Spleen (tissue), 11 donors: ENCODE measurements around the gene ATXN1. TPM values are rescaled to one million over a fixed set of nuclear protein-coding genes. Genes with fewer than 3 reads are reported as not detected.
A peak's percentile ranks its signal among the peaks of the same experiment; 100 is the strongest.

Experiments
- DNase-seq: peaks from one replicate; pipeline ENCODE4 v3.0.0-alpha.2; 2020
- H3K27ac ChIP-seq, 8 donors: fragments of 200-600 bp; sonication (generic) in 7 of 8; 1 replicate in 4 of 8; 2 replicates in 4 of 8; pipeline versions ENCODE4 v1.5.0 to v1.8.0; 2016 to 2021; ENCODE audit warnings: inconsistent platforms in 4 of 8, mild to moderate bottlenecking in 4 of 8, moderate library complexity in 1 of 8
- H3K27me3 ChIP-seq, 7 donors: fragments of 200-600 bp; sonication (generic) in 6 of 7; replicated peaks in 1 of 7; 1 replicate in 4 of 7; 2 replicates in 3 of 7; pipeline versions ENCODE4 v1.5.0 to v1.8.0; 2016 to 2021; ENCODE audit warnings: inconsistent platforms in 3 of 7, mild to moderate bottlenecking in 1 of 7
- H3K36me3 ChIP-seq, 6 donors: fragments of 200-600 bp; sonication (generic) in 5 of 6; 1 replicate in 4 of 6; 2 replicates in 2 of 6; pipeline versions ENCODE4 v1.5.0 to v1.8.0; 2016 to 2021; ENCODE audit warnings: inconsistent platforms in 2 of 6
- H3K4me1 ChIP-seq, 6 donors: fragments of 200-600 bp; sonication (generic) in 5 of 6; 1 replicate in 3 of 6; 2 replicates in 3 of 6; pipeline versions ENCODE4 v1.5.0 to v1.8.0; 2016 to 2021; ENCODE audit warnings: inconsistent platforms in 3 of 6
- H3K4me3 ChIP-seq, 8 donors: fragments of 200-600 bp; sonication (generic) in 7 of 8; 1 replicate in 4 of 8; 2 replicates in 4 of 8; pipeline versions ENCODE4 v1.5.0 to v1.8.0; 2016 to 2021; ENCODE audit warnings: inconsistent platforms in 4 of 8, mild to moderate bottlenecking in 4 of 8, moderate library complexity in 2 of 8
- H3K9me3 ChIP-seq, 8 donors: fragments of 200-600 bp; sonication (generic) in 7 of 8; 1 replicate in 4 of 8; 2 replicates in 4 of 8; pipeline versions ENCODE4 v1.5.0 to v1.8.0; 2016 to 2021; ENCODE audit warnings: inconsistent platforms in 4 of 8
- POLR2A ChIP-seq, 3 donors: fragments of 450-650 bp; IDR thresholded peaks; one replicate each; pipeline ENCODE4 v1.5.1; 2017; ENCODE audit warnings: antibody characterized with exemption in 3 of 3, mild to moderate bottlenecking in 1 of 3
- POLR2AphosphoS5 ChIP-seq, 3 donors: sonication (generic); formaldehyde crosslinking; IDR thresholded peaks; one replicate each; pipeline ENCODE4 v1.5.1; 2017; ENCODE audit warnings: antibody characterized with exemption in 3 of 3
- WGBS, 5 donors: extraction: QIAGEN DNeasy Blood & Tissue Kit in 3 of 5; methylation state at CpG; one replicate each; pipeline versions ENCODE4 v1.1.5 to v1.1.7; 2013 to 2018; 5-methylcytosine and 5-hydroxymethylcytosine counted together
- intact Hi-C: fragments of 100-400 bp; cut with DNase I; formaldehyde crosslinking; loops from one replicate; pipeline ENCODE4 v1.15.0; 2023; ENCODE audit warnings: low total_unique reads
- polyA plus RNA-seq, 3 donors: library from polyadenylated mRNA; stranded (reverse); fragments of 200-250 nt; gene quantifications; one replicate each; pipeline ENCODE4 v1.2.1, GENCODE V29; 2013
- total RNA-seq, 7 donors: library from RNA; depleted of rRNA in 3 of 7; stranded (reverse); fragments of >200 nt in 3 of 7; fragmentation: NEBNext Ultra II Directional in 4 of 7; extraction: Animal tissue kit (Norgen Biotek cat#: 25700) in 4 of 7; gene quantifications; one replicate each; pipeline versions ENCODE4 v1.1.0 to v1.2.1, GENCODE V29; 2016 to 2021
- TF ChIP-seq, protein P1 (sequence below), 11 experiments: fragments of 200-600 bp in 7 of 11; fragments of 450-650 bp in 4 of 11; sonication (generic) in 4 of 11; IDR thresholded peaks in 8 of 11; conservative IDR thresholded peaks in 3 of 11; 1 replicate in 7 of 11; 2 replicates in 4 of 11; pipeline versions ENCODE4 v1.4.0 to v1.8.0; 2016 to 2021; ENCODE audit warnings: antibody characterized with exemption in 11 of 11, inconsistent platforms in 4 of 11, mild to moderate bottlenecking in 1 of 11
- donor health status: healthy with polysubstance abuse.
- donor health status: DM: no; HTN: no; CAD: no; lungs with moderate emphysema.
- donor health status: DM: no; HTN: no; CAD: no.
- donor health status: Bipolar disorder and iron deficiency.
- donor health status: healthy.
- donor health status: DM: no; HTN: no; CAD: no.
- donor health status: DM: yes; HTN: yes; CAD: no.

The ATXN1 gene
- total and polyA plus RNA-seq, 10 donors = 3.5 to 123 (median 73.9) TPM

- no peaks in the 10 kb centered on the region for H3K27me3 ChIP-seq
- 90 to 96% (median 95%) methylated on average over 7 of the region's 7 CpGs for WGBS, 5 donors
- no peaks in the 10 kb centered on the region for H3K9me3 ChIP-seq
- peak overlapping the region in 1 of 8 donors; percentile 21 for H3K27ac ChIP-seq
- no peak for DNase-seq
- no peak overlapping the region for H3K4me3 ChIP-seq
- peaks cover 0 to 47% (median 40%) of the 10 kb centered on the region in 6 donors for H3K4me1 ChIP-seq
- intact Hi-C loops = no loop called here
- H3K36me3 ChIP-seq = peaks cover 0 to 51% (median 23%) of the 10 kb centered on the region in 6 donors
- TF ChIP-seq POLR2AphosphoS5 (IDR thresholded peaks at IDR 0.05) (no peak), POLR2A (IDR thresholded peaks at IDR 0.05) (no peak)
- TF ChIP-seq, protein P1, sequence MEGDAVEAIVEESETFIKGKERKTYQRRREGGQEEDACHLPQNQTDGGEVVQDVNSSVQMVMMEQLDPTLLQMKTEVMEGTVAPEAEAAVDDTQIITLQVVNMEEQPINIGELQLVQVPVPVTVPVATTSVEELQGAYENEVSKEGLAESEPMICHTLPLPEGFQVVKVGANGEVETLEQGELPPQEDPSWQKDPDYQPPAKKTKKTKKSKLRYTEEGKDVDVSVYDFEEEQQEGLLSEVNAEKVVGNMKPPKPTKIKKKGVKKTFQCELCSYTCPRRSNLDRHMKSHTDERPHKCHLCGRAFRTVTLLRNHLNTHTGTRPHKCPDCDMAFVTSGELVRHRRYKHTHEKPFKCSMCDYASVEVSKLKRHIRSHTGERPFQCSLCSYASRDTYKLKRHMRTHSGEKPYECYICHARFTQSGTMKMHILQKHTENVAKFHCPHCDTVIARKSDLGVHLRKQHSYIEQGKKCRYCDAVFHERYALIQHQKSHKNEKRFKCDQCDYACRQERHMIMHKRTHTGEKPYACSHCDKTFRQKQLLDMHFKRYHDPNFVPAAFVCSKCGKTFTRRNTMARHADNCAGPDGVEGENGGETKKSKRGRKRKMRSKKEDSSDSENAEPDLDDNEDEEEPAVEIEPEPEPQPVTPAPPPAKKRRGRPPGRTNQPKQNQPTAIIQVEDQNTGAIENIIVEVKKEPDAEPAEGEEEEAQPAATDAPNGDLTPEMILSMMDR (IDR thresholded peaks at IDR 0.05 in 8 of 11, conservative IDR thresholded peaks at IDR 0.05 in 3 of 11) = no peak
Measured at GRCh38 chr6:16324606-16325225, 436.5 kb downstream of the ATXN1 start.

DNA sequence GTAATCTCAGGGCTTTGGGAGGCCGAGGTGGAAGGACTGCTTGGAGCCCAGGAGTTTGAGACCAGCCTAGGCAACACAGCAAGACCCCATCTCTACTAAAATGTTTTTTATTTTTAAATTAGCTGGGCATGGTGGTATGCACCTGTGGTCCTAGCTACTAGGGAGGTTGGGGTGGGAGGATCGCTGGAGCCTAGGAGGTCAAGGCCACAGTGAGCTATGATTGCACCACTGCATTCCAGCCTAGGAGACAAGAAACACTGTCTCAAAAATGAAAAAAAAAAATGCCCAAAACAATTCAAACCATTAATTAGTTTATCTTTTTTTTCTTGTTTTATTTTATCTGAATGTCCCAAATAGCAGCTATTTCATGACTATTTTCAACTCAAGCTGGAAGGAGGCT, 437.1 kb downstream of the ATXN1 start:
- no peak for TF ChIP-seq POLR2AphosphoS5 (IDR thresholded peaks at IDR 0.05)
- TF ChIP-seq, protein P1 (IDR thresholded peaks at IDR 0.05 in 8 of 11, conservative IDR thresholded peaks at IDR 0.05 in 3 of 11) = no peak
- TF ChIP-seq POLR2A (IDR thresholded peaks at IDR 0.05) = no peak
- 88 to 100% (median 93%) methylated on average over 2 of the region's 2 CpGs for WGBS, 5 donors
- H3K27ac ChIP-seq = peak overlapping the region in 5 of 8 donors; percentile 43 to 83 (median 74)
- peaks cover 0 to 51% (median 23%) of the 10 kb centered on the region in 6 donors for H3K36me3 ChIP-seq
- H3K4me3 ChIP-seq = no peak overlapping the region
- no peaks in the 10 kb centered on the region for H3K9me3 ChIP-seq
- peaks cover 0 to 53% (median 45%) of the 10 kb centered on the region in 6 donors for H3K4me1 ChIP-seq
- DNase-seq = no peak
- intact Hi-C loops = no loop called here
- H3K27me3 ChIP-seq = no peaks in the 10 kb centered on the region

- no peaks in the 10 kb centered on the region for H3K27me3 ChIP-seq
- intact Hi-C loops = no loop called here
- no peak overlapping the region for H3K4me3 ChIP-seq
- no peak for TF ChIP-seq POLR2A (IDR thresholded peaks at IDR 0.05)
- TF ChIP-seq POLR2AphosphoS5 (IDR thresholded peaks at IDR 0.05) = peak; percentile 15 to 76 (median 64)
- peaks cover 0 to 66% (median 53%) of the 10 kb centered on the region in 6 donors for H3K4me1 ChIP-seq
- peaks cover 0 to 43% (median 18%) of the 10 kb centered on the region in 6 donors for H3K36me3 ChIP-seq
- H3K9me3 ChIP-seq = no peaks in the 10 kb centered on the region
- 34 to 53% (median 42%) methylated on average over 11 of the region's 11 CpGs for WGBS, 5 donors
- peak; percentile 89 for DNase-seq
- peak overlapping the region; percentile 29 to 83 (median 70) for H3K27ac ChIP-seq
Measured at GRCh38 chr6:16322666-16323312, 438.5 kb downstream of the ATXN1 start.

- H3K9me3 ChIP-seq = no peaks in the 10 kb centered on the region
- peak overlapping the region in 5 of 8 donors; percentile 69 to 83 (median 74) for H3K27ac ChIP-seq
- peaks cover 0 to 71% (median 55%) of the 10 kb centered on the region in 6 donors for H3K4me1 ChIP-seq
- DNase-seq = no peak
- H3K36me3 ChIP-seq = peaks cover 0 to 34% (median 9%) of the 10 kb centered on the region in 6 donors
- no peak overlapping the region for H3K4me3 ChIP-seq
- no peak for TF ChIP-seq POLR2A (IDR thresholded peaks at IDR 0.05)
- TF ChIP-seq, protein P1 (IDR thresholded peaks at IDR 0.05 in 8 of 11, conservative IDR thresholded peaks at IDR 0.05 in 3 of 11) = no peak
- no peak for TF ChIP-seq POLR2AphosphoS5 (IDR thresholded peaks at IDR 0.05)
- intact Hi-C loops = no loop called here
- no peaks in the 10 kb centered on the region for H3K27me3 ChIP-seq
- WGBS, 5 donors = 96 to 99% (median 98%) methylated on average over 11 of the region's 11 CpGs
Measured at GRCh38 chr6:16321826-16322225, 439.4 kb downstream of the ATXN1 start.
